SK-N-DZ (cell line): Measurements from ENCODE around the gene RITA1.

Experiments
- small RNA-seq, 2 experiments: library from RNA; depleted of rRNA; stranded (forward); fragments of <200 nt; gene quantifications; one replicate each; pipeline ENCODE3, GENCODE V24; 2014

The RITA1 gene

Small RNAs within 50 kb of the gene (small RNA-seq; reads per million reads assigned to genes)
- gene MIR7106, result 0 reads per million in 2 experiments
- gene RF00019, result 0 reads per million in 2 experiments
